Ramos (cell line): ENCODE measurements around the gene AFF3.
"Not testable (repeated sequence)": the region's sequence is repeated elsewhere in the genome, so short reads cannot be mapped to it uniquely, and the experiment has no call there.

Source experiments
- in situ Hi-C: fragments of 300-500 bp; cut with MboI; formaldehyde crosslinking; loops from one replicate; pipeline ENCODE4 v1.14.3; 2022; ENCODE audit warnings: low sequenced_read_pairs; ENCODE audit not compliant: unreplicated experiment

The AFF3 gene

DNA sequence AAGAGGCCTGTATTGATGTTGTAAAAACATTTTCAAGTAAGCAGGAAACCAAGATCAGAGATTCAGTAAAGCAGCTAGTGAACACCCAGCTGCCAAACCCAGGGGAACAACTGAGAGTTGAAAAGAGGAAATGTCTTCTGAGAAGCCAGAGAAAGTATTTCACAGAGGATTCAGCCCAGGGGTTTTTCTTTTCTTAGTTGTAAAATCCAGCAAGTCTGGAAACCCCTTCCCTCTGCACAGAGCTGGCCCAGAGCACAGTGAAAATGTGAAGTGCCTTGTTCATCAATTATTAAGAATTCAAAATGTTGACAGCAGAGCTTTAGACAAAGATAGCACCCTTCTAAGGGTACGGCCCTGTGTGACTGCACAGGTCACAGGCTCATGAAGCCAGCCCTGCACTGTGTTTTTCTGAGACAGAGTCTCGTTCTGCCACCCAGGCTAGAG, 28.4 kb downstream of the AFF3 start:
- in situ Hi-C loops = no loop called here

DNA sequence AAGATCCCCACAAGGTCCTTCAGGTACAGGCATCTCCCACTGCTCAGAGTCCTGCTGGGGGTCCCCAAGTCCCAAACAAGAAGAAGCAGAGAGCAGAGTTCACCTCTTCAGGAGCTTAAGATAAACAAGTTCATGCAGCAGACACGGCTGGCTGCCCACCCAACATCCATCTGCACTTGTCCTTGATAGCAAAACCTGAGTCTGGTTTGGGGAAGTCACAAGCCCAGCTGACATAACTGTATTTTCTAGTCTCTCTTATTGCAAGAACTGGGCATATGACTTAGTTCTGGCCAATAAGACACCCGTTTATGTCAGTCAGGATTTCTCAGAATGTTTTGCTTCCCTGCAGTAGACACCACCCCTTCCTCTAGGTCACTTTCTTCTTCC, 31.8 kb downstream of the AFF3 start:
- in situ Hi-C loops = no loop called here

DNA sequence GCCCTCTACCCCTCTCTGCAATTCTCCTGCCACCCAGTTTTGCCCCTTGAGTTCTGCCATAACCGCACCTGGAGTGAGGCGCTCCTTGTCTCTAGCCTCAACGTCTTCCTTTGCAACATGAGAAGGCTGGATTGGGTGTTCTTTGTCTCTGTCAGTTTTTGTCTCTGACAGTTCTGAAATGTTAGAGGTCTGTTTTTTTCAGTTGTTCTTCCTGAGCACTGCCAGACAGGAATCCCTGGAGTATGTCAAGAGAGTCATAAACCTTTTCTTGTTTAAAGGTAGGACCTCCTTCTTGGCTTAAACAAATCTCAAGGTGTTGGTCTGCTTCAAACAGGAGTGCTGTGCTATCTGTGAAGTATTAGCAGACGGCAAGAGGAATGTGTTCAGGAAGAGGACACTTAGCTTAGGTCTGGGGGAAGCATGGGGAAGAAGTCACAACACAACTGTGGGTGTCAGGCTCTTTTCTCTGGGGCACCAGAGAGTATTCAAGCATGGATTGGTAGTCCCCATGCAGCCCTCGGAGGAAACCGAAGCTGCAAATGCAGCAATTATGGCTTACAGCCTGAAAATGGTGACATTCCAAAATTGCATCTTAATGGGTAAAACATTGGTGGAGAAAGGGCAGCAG, 32.3 kb downstream of the AFF3 start:
- in situ Hi-C loops = no loop called here

DNA sequence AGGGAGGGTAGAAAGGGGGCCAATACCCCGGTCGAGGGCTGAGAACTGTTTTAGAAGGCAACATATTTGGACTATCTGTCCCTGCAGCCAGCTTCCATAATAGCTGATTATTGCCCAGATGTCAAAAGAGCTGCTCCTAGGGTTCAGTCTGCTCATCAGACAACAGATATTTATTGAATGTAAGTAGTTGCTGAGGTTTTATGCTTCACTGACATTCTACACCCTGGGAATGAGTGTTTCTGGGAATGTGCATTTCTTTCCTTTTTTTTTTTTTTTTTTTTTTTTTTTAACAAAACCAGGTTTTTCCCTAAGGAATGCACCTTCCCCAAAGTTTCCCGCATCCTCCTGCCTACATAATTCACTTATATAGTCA, 33.8 kb downstream of the AFF3 start:
- in situ Hi-C loops = not testable (repeated sequence)

DNA sequence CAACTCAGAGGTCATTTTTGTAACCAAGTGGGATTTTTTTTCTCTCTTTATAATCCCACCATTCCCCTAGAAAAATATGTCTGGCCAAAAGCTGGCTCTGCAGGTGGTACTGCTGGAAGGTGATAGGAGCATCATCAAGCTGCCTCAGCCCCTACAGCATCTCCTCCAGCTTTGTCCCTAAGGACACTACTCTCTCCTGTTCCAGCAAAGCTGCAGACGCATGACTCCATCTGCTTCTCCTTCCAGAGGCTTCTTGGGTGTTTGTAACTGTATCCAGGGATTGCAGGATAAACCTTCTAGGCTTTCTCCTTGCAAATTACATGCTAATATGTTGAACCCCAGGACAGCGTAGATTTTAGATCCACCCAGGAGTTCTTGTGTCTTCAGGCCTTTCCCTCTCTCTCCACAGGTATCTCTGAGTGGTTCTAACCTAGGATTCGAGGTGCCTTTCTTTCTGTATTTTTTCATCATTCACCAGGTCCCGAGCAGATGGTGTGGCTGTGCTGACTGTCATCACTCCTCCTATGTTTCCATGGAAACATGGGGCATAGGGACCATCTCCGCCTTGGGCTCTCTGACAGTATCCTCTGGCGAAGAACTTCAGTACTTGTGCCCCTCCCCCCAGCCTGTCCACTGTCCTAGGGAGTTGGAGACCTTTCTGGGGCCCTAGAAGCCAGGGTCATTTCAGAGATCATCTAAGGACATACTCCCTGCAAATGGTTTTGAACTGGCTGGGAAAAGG, 34.3 kb downstream of the AFF3 start:
- in situ Hi-C loops = no loop called here

DNA sequence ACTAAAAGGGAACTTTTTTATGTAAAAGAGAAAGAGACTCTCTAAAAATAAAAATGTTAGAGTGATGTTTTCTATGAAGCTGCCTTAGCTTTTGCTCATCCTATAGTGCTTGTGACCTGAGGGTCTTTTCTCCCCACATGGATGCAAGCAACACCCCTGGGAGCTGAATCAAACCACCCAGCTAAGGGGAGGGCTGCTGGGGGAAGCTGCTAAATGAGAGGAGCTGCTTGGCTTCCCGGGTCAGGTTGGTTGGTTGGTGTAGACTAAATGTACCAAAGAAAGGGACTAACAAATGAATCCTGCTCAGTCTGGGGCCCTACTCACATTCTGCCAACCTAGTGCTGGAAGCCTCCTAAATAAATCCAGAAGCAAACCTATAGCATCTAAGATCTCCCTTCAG, 35.0 kb downstream of the AFF3 start:
- in situ Hi-C loops = no loop called here

DNA sequence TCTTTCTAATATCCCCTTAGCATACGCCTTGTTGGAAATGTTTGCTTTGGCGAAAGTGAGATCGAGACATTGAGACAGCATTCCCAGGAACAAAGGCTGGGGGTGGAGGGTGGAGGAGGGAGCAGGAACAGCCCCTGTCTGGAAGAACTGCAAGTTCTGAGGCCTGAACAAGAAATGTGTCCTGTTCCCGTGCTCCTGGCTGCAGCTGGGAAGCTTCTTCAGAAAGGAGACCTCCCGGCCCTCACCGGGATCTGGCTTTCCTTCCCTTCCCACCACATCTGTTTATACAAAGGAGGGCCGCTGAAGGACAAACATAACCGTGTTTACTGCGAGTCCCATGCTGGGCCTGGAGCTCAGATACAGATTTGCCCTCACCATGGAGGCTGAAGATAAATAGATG, 35.9 kb downstream of the AFF3 start:
- in situ Hi-C loops = no loop called here

DNA sequence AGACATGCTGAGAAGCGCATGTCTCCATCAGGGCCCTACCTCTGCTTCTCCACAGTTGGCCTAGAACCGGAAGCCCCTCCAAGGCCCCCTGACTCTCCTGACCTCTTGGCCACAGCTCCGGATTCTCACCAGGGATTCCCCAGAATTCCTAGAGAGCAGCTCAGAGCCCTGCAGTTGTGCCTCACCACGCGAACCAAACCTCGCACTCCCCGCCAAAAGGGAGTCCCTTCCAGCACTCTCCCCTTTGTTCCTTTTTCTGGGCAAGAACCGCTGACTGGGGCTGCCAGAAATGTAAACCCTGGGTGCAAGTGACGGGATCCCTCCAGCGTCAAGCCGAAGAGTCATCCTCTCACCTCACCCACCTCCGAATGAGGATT, 36.7 kb downstream of the AFF3 start:
- in situ Hi-C loops = no loop called here

DNA sequence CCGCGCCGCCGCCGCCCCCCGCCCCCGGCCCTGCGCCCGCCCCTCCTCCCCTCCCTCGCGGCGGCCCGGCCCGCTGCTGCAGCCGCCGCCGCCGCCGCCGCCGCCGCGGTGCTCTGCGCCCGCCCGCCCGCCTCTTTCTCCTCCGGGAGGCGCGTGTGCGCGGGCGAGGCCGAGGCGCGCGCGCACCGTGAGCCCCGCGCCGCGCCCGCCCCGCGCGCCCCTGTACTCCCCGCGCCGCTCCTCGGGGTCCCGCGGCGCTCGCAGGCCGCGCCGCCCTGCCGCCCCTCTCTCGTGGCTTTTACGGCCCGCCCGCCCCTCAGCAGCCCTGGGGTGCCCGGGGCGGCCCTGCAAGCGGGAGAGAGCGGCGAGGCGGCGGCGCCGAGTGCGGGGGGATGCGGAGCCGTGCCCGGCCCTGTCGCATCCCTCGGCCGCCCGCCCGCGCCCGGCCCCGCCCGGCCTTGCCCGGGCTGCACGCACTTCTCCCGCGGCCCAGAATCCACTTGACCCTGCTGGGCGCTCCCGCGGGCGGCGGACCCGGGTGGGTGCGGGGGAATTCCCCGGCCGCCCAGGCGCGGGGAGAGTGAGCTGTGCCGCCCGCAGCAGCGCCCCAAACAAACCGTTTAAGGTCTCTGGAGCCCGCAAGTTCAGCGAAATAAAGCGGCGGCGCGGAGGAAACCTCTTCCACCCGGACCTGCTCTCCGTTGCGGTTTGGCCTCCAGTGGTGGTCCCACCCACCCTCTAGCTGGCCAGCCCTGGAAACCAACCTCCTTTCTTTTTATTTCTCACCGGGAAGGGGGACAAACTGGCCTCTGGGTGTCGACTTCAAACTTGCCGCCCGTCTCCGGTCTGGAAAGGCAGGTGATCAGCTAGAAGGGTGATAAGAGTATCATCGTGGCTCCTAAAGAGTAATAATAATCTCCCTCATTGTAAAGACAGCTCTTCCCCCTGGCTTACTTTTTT, 37.4 kb downstream of the AFF3 start:
- in situ Hi-C loops = no loop called here

DNA sequence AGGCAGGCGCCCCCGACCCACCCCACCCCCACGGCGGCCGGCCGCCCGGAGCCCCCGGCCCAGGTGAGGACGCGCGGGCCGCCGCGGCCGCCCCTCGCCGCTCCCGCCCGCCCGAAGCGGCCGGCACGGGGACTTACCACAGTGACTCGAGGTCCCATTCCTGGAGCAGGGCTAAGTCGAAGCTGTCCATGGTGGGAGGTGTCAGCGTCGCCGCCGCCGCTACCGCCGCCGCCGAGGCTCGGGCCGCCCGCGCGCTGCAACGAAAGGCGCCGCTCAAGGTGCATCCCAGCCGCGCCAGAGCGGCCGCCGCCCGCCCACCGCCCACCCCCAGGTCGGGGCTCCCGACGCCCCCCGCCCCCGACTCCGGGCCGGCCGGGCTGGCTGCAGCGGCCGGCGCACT, 38.1 kb downstream of the AFF3 start:
- in situ Hi-C loops = not testable (repeated sequence)

DNA sequence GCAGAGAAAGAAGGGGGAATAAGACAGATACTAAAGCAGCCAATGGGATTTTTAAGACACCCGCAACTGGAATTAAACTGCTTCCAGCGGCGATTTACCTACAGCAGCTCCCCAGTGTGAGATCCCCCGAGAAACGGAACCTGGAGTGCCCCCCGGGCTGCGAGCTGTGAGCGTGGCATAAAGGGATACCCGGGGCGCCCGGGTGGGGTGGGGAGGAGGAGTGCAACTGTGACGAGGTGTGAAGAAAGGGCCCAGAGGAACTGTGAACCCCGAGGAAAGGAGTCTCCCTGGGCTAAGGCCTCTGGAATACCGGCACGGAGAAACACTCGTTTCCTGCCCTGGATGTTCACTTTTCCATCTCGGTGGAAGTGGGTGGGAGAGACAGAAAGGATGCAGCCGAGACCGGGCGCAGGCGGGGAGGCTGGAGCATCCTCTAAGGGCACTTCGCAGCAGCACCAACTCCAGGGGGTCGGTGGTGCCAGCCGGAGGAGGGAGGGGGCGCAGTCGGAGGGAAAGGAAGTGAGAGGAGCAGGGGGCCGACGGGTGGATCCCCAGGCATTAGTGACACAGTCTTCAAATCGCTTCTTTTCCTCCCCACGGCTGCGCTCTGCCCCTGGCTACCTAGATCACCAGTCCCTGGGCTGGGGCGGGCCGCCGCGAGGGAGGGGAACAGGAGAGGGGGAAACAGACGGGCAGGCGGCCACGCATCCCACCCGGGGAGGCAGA, 38.7 kb downstream of the AFF3 start:
- in situ Hi-C loops = not testable (repeated sequence)

DNA sequence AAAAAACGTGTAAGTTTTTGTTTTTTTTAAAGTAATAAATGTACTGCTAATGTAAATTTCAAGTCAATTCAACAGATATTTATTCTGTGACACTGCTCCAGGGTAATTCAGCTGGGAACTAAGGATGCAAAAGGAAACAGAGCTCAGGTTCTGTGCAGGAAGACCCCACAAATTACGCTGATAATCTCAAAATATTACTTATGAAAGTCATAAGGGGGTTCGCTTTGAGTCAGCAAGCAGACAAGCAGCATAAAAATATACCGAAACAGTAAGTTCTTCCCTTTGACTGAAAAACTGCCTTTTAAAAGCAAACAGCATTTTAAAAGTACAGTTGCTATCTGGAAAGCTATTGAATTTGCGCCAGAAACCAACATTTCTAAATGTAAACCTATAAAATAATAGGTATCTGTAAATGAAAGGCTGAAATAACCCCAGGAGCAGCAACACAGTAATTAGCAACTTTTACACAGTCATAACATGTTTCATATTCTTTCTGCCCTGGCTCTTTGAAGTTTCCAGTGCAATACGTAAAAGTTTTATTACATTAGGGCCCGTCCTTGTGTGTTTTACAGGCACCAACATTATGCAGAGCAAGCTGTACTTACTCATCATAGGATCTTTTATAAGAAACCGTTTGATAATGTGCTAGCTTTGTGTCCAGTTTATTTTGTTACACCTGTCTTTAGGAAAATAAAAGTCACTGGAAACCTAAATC, 39.8 kb downstream of the AFF3 start:
- in situ Hi-C loops = not testable (repeated sequence)

DNA sequence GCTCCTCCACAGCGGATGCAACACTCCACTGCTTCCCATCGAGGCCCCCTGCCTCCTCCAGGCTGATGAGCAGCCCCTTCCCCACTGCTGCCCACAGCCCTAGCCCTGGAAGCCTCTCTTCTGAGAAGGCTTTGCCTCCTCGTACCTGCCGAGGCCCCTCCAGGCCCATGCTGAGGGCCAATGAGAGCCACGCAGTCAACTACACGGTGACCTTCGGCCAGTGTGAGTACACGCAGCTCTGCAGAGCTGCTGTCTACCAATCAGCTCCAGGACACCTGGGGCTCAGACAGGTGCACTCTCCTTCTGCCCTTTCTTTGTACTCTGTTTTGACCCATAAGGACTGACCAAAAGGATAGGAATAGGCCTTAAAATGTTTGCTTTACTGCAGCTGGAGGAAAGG, 43.5 kb downstream of the AFF3 start:
- in situ Hi-C loops = not testable (repeated sequence)

DNA sequence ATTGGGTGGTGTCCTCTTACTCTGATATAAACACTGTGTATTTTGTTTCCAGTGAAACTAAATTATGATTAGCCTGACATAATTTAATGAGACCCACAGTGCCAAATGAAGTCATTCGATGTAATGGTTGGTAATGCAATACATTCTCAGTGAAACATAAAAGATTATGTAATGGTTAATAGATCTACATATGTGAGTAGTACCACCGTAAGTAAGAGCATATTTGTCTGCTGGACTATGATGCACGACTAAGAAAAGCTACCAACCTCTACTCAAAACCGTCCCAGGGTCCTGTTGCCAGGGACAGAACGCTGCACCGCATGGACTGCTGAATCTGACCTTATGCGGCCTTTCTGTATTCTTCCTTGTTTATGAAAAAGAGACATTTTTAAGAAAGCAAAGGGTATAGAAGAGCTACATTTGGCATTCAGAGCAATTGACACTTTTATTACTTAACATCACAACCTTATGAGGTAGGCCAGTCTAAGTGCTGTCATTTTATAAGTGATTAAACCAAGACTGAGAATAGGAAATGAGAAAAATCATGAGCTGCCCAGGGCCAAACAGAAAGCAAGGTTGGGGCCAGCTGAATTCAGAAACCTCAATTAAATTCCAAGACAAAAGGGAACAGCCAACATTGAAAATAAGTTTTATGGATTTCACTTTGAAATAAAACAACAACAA, 44.6 kb downstream of the AFF3 start:
- in situ Hi-C loops = not testable (repeated sequence)

DNA sequence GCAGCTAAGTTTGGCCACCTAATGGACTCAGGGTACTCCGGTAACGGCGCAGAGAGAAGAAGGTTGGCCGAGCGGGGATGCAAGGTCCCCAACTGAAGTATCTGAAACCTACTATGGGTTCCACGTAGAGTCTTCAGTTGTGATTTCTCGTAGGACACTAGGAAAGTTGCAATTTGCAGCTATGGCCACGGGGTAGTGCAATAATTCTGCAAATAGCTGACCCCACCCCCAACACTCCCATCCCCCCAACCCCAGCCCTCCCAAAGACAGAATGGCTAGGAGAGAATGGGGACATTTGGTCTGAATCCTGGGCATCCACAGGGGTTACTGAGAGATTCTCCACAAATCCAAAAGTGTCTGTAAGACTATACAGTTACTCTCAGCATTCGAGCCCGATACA, 46.5 kb downstream of the AFF3 start:
- in situ Hi-C loops = not testable (repeated sequence)

DNA sequence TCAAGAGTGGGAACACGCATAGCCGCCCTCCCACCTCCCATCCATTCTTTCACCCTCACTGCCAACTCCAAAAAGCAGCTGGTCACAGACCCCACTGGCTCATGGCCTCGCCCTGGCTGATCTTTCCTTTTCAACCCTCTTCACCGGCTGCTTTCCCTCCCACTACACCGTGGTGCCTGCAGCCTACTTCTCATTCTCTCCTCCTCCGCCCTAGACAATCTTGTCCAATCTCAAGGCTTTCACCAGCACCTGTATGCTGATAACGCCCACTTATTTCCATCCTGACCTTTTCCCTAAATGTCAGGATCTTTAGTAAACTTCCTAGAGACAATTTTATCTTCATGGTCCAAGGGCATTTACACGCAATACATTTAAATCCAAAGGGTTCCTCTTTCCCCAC, 50.6 kb downstream of the AFF3 start:
- in situ Hi-C loops = not testable (repeated sequence)

DNA sequence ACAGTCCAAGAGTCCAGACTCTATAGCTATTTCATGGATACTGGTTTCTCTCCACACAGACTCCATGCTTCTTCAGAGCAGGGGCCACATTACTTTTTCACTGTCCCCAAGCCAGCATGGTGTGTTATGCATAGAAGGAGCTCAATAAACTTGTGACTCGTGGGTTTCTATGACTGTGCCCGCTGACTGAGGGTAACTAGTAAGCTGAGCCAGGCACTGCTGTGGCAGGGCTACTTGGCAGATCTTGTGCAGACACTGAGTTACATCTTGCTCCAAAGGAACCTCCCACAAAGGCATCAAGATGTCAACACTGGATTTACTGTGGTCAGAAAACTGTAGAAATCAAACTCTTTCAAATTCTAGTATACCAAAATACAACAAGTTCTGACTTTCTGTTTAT, 56.6 kb downstream of the AFF3 start:
- in situ Hi-C loops = not testable (repeated sequence)

DNA sequence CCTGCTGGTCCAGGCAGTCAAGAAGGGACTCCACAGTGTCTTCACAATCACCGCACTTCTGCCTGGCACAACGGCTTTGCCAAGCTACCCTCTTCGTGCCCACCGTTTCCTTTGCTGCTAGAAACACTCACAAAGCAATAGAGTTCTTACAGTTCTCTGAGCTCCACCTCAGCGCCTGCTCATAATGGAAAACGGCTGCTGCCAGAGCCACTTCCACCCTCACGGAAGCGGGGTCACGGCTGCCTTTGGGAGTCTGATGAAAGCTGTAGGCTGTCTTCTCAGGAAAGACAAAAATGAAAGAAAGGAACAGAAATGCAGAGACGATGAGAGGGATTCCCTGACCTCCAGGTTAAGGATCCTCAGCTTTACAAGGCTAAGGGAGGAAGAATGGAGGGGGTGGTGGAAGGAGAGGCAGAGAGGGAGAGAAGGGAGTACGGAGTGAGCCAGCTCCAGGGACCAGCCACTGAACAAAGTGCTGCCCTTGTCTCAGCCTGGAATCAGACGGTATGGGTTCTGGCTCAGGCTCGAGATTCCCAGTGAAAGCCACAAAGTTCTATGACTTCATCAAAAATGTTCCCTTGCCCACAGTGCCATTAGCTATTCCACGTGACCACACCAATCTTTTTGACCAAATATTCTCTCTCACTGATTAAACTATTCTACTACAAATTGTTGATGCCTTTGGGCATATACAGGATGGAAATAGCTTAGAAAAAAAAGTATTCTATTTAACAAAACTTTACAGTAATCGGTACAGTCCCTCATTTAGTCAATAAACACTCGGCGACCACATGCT, 58.8 kb downstream of the AFF3 start:
- in situ Hi-C loops = not testable (repeated sequence)
